Aorta (tissue), 5 donors: ENCODE data around the gene IL11RA. TPM values are rescaled to one million over a fixed set of nuclear protein-coding genes. Genes with fewer than 3 reads are reported as not detected.

Experiments used
- ATAC-seq: fragments of 200-7000 bp; cut with Tn5 transposase; one replicate; pipeline ENCODE4 v1.9.1; 2022; ENCODE audit warnings: moderate library complexity; ENCODE audit not compliant: low FRiP score
- DNase-seq, 2 donors: peaks; one replicate each; pipeline ENCODE4 v3.0.0-alpha.2; 2020
- H3K27ac ChIP-seq, 2 donors: one replicate each; pipeline ENCODE4 v1.5.1; 2013; ENCODE audit warnings: low read length in 2 of 2, mild to moderate bottlenecking in 2 of 2, moderate library complexity in 2 of 2, control low read depth in 1 of 2, inconsistent platforms in 1 of 2, low read depth in 1 of 2
- H3K27me3 ChIP-seq, 2 donors: one replicate each; pipeline ENCODE4 v1.6.1; 2013; ENCODE audit warnings: control low read depth in 1 of 2, low read length in 1 of 2, mild to moderate bottlenecking in 1 of 2, moderate library complexity in 1 of 2; ENCODE audit not compliant: insufficient read depth in 2 of 2, control insufficient read depth in 1 of 2
- H3K36me3 ChIP-seq, 2 donors: one replicate each; pipeline ENCODE4 v1.6.1; 2013; ENCODE audit warnings: control low read depth in 1 of 2, low read length in 1 of 2, mild to moderate bottlenecking in 1 of 2; ENCODE audit not compliant: insufficient read depth in 2 of 2, control insufficient read depth in 1 of 2
- H3K4me1 ChIP-seq, 2 donors: one replicate each; pipeline ENCODE4 v1.6.1; 2013; ENCODE audit warnings: low read length in 2 of 2, control low read depth in 1 of 2, mild to moderate bottlenecking in 1 of 2, moderate library complexity in 1 of 2; ENCODE audit not compliant: insufficient read depth in 2 of 2, control insufficient read depth in 1 of 2
- H3K4me3 ChIP-seq, 2 donors: one replicate each; pipeline ENCODE4 v1.5.1; 2013; ENCODE audit warnings: low read length in 2 of 2, control low read depth in 1 of 2, mild to moderate bottlenecking in 1 of 2
- H3K9me3 ChIP-seq: one replicate; pipeline ENCODE4 v1.6.1; 2013; ENCODE audit warnings: mild to moderate bottlenecking, low read length; ENCODE audit not compliant: control insufficient read depth
- WGBS, 2 donors: extraction: QIAGEN DNeasy Blood & Tissue Kit; methylation state at CpG; one replicate each; pipeline ENCODE4 v1.1.7; 2013; 5-methylcytosine and 5-hydroxymethylcytosine counted together
- intact Hi-C, 2 donors: fragments of 100-400 bp; cut with DNase I; formaldehyde crosslinking; loops; one replicate each; pipeline versions ENCODE4 v1.14.2 to v1.15.0; 2022
- polyA plus RNA-seq, 2 donors: library from polyadenylated mRNA; stranded (reverse); fragments of 200-250 nt; gene quantifications; one replicate each; pipeline ENCODE4 v1.2.3, GENCODE V29; 2013
- total RNA-seq, 2 donors: library from RNA; stranded (reverse); fragmentation: NEBNext Ultra II Directional; extraction: Animal tissue kit (Norgen Biotek cat#: 25700); gene quantifications; one replicate each; pipeline ENCODE4 v1.2.1, GENCODE V29; 2021
- donor health status: healthy with polysubstance abuse.
- donor health status: Bipolar disorder and iron deficiency.
- donor health status: DM: no; HTN: no; CAD: no.
- donor health status: DM: no; HTN: no; CAD: no.
- donor health status: DM: yes; HTN: yes; CAD: no.

The IL11RA gene
- total and polyA plus RNA-seq, 4 donors = 28.2 to 93.4 (median 50.0) TPM

DNA sequence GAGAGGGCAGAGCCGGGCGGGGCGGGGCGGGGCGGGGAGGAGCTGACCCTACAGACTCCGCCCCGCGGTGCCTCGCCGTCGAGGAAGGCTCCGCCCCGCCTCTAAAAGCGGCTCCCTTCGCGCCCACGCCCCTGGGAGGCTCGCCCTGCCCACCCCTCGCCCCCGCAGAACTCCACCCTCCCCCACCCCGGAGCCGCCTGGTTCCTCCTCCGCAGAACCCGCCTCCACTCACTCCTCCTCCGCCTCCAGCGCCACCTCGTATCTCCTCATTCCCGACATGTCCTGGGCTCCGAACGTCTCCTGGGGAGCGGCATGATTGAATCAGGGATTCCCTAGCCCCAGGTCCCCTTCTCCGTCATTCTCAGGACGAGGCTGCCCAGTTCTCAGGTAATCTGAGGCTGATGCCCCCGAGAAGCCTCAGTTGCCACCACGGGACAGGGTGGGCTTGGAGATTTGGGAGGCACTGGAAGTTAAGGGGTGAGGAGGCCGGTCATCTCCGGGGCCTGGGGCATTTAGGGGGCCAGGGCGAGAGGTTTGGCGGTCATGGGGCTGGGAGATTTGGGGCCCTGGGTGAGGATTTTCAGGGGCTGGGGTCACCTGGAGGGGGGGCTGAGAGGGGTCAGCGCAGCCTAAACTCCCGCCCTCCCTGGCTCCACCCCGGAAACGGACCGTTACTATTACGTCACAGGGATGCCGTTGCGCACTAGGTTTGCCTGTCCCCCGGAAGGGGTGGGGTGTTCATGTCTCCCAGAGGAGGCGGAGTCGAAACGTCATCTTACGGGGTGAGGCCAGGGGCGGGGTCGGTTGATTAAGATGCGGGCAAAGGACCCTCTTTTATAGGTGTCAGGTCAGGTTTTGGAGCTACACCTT, 13.6 kb downstream of the IL11RA start:
- intact Hi-C loops = loop anchor here in 1 of 2 donors (2.0 to 10.0 kb wide), 3 partner anchors 35 to 409 kb away; partner anchors contain the start of genes FANCG and VCP
- peak; percentile 96 to 98 for DNase-seq
- H3K27ac ChIP-seq = peak overlapping the region; percentile 25 to 96
- peak overlapping the region; percentile 55 to 73 for H3K4me3 ChIP-seq
- H3K9me3 ChIP-seq = no peaks in the 10 kb centered on the region
- no peaks in the 10 kb centered on the region for H3K27me3 ChIP-seq
- 1% methylated on average over 45 to 55 of the region's 55 CpGs for WGBS, 2 donors
- peaks cover 0 to 3% of the 10 kb centered on the region in 2 donors for H3K36me3 ChIP-seq
- peak; percentile 95 for ATAC-seq
- no peaks in the 10 kb centered on the region for H3K4me1 ChIP-seq

- 90 to 94% methylated on average over 5 of the region's 5 CpGs for WGBS, 2 donors
- Histone ChIP-seq H3K4me1 (no peaks in the 10 kb centered on the region), H3K27me3 (no peaks in the 10 kb centered on the region), H3K36me3 (no peaks in the 10 kb centered on the region), H3K4me3 (no peak overlapping the region), H3K27ac (no peak overlapping the region), H3K9me3 (no peaks in the 10 kb centered on the region)
- DNase-seq (no peak), ATAC-seq (no peak)
- intact Hi-C loops = loop anchor here in 1 of 2 donors (10.0 kb wide), 2 partner anchors 325 to 405 kb away; partner anchors contain the start of genes FANCG and VCP
Observed at GRCh38 chr9:34669809-34670562, 18.0 kb downstream of the IL11RA start.

GRCh38 chr9:34671307-34671706, 19.3 kb downstream of the IL11RA start:
- Histone ChIP-seq H3K27me3 (no peaks in the 10 kb centered on the region), H3K27ac (no peak overlapping the region), H3K9me3 (no peaks in the 10 kb centered on the region), H3K4me3 (no peak overlapping the region), H3K36me3 (no peaks in the 10 kb centered on the region), H3K4me1 (no peaks in the 10 kb centered on the region)
- DNase-seq = no peak
- intact Hi-C loops = no loop called here
- ATAC-seq = no peak
- 71 to 79% methylated on average over 1 of the region's 1 CpG for whole genome bisulfite sequencing, 2 donors

DNA sequence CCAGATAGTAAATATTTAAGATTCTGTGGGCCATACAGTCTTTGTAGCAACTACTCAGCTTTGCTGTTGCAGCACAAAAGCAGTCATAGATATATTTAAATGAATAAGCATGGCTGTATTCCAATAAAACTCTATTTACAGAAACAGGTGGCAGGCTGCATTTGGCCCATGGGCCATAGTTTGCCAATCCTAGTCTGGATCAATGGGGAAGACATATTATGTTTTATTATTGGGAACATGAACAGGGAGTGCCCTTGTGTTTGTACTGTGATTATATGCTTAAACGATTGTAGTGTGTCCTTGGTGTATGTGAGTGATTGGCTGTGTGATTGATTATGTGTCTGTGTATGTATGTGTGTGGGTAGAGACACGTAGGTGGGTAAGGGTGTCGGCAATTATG, 22.5 kb downstream of the IL11RA start:
- intact Hi-C loops = no loop called here
- H3K9me3 ChIP-seq = no peaks in the 10 kb centered on the region
- no peaks in the 10 kb centered on the region for H3K27me3 ChIP-seq
- no peaks in the 10 kb centered on the region for H3K4me1 ChIP-seq
- no peaks in the 10 kb centered on the region for H3K36me3 ChIP-seq
- ATAC-seq = no peak
- no peak overlapping the region for H3K4me3 ChIP-seq
- no peak for DNase-seq
- no peak overlapping the region for H3K27ac ChIP-seq
- 82 to 93% methylated on average over 3 of the region's 3 CpGs for WGBS, 2 donors

DNA sequence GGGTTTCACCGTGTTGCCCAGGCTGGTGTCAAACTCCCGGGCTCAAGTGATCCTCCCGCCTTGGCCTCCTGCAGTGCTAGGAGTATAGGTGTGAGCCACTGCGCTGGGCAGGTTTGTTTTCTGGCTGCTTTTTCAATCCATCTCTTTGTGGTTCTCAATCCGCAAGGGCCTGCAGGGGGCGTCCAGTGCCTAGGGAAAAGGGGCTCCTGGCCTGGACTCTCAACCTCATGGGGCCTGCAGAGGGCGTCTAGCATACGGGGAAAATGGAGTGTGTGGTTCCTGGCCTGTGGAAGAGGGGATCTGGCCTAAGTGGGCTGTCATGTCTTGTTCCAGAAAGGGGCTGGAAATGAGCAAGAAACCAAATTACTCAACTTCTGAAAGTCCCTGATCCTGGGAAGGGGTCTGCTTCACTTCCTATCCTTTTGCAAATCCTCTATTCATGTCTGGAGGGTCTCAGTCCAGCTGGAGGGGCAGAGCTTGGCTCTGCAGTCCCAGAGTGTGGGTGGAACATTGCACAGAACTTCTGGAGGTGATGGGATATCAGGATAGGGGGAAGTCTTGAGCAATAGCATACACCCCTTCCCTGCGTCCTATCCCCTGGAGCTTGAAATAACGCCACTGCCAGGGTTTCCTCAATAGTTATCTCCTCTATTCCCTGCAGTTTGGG, 23.2 kb downstream of the IL11RA start:
- 28 to 35% methylated on average over 10 of the region's 10 CpGs for WGBS, 2 donors
- Histone ChIP-seq H3K27ac (no peak overlapping the region), H3K27me3 (no peaks in the 10 kb centered on the region), H3K9me3 (no peaks in the 10 kb centered on the region), H3K36me3 (no peaks in the 10 kb centered on the region), H3K4me3 (no peak overlapping the region), H3K4me1 (no peaks in the 10 kb centered on the region)
- ATAC-seq (peak; percentile 79), DNase-seq (peak; percentile 83 to 91)
- intact Hi-C loops = no loop called here

DNA sequence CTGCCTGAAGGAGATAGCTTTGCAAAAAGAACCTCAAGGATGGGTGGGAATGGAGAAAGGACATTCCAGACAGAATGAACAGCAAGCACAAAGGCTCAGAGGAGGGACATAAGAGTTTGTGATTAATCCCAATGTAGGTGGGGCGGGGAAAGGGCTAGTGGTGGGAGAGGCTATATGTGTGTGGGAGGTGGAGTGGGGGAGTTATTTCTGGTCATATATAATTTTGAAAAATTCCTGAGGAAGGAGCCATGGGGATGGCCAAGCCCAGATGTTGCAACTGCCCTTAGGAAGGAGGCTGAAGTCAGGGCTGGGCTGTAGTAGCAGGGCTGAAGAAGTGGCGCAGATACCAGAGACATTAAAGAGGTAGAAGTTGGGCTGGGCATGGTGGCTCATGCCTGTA, 23.9 kb downstream of the IL11RA start:
- ATAC-seq (no peak), DNase-seq (no peak)
- 99 to 100% methylated on average over 2 of the region's 2 CpGs for WGBS, 2 donors
- Histone ChIP-seq H3K27me3 (no peaks in the 10 kb centered on the region), H3K27ac (no peak overlapping the region), H3K36me3 (no peaks in the 10 kb centered on the region), H3K4me1 (no peaks in the 10 kb centered on the region), H3K4me3 (no peak overlapping the region), H3K9me3 (no peaks in the 10 kb centered on the region)
- intact Hi-C loops = no loop called here

- ATAC-seq (no peak), DNase-seq (no peak)
- 93 to 95% methylated on average over 4 of the region's 4 CpGs for WGBS, 2 donors
- Histone ChIP-seq H3K36me3 (no peaks in the 10 kb centered on the region), H3K4me1 (no peaks in the 10 kb centered on the region), H3K27me3 (no peaks in the 10 kb centered on the region), H3K9me3 (no peaks in the 10 kb centered on the region), H3K27ac (no peak overlapping the region), H3K4me3 (no peak overlapping the region)
- intact Hi-C loops = no loop called here
Observed at GRCh38 chr9:34684145-34684544, 32.2 kb downstream of the IL11RA start.

DNA sequence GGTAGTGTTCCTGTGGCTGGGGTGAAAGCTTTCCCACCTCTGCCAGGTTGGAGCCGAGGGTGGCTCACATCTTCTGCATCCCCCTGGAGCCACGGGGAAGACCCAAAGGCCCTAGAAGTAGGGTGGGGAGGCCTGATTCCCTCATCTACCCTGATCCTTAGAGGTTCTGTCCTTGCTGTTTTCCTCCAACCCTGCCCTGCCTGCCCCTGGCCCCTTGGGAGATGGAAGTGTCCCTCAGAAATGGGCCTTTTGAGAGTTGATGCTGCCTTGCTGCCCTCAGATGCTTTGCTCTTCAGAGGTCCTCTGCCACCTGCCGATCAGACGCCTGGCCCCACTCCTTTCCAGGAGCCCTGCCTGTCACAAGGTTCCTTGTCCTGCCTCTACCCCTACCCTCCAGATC, 32.8 kb downstream of the IL11RA start:
- 98% methylated on average over 4 of the region's 4 CpGs for WGBS, 2 donors
- H3K27me3 ChIP-seq = no peaks in the 10 kb centered on the region
- ATAC-seq (no peak), DNase-seq (no peak)
- no peaks in the 10 kb centered on the region for H3K4me1 ChIP-seq
- H3K4me3 ChIP-seq = no peak overlapping the region
- H3K27ac ChIP-seq = no peak overlapping the region
- intact Hi-C loops = no loop called here
- no peaks in the 10 kb centered on the region for H3K36me3 ChIP-seq
- no peaks in the 10 kb centered on the region for H3K9me3 ChIP-seq
